NCI-H524 (cell line): Measurements from ENCODE around the gene PLEKHA6.

Source experiments
- DNase-seq, 2 experiments: peaks; one replicate each; lab custom pipeline; 2025; lab: John Stamatoyannopoulos, UW

PLEKHA6 gene

DNA sequence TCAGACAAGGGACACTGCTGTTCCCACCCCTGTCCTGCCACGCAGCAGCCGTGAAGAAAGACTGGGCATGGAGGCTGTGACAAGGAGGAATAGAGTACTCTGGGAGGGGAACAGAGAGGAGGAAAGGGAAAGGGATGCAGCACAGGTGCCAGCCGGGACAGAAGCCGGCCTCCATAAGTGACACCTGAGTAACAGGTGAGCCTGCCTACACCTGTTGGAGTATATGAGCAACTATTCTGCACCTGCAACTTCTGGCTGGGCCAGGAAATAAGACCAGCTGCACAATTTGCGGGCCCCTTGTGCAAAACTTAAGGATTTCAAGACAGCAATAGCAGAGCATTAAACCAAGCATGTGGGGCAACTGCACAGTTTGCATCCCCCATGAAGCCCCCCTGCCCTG, 73.4 kb downstream of the PLEKHA6 start:
- DNase-seq, result no peak

- no peak for DNase-seq
These were observed 74.1 kb downstream of the PLEKHA6 start for GRCh38 chr1:204285436-204286305.

- DNase-seq, result no peak
These were observed 74.8 kb downstream of the PLEKHA6 start for GRCh38 chr1:204284929-204285328.

- peak; percentile 82 to 91 for DNase-seq
These were observed 75.7 kb downstream of the PLEKHA6 start for GRCh38 chr1:204283711-204284651.

DNA sequence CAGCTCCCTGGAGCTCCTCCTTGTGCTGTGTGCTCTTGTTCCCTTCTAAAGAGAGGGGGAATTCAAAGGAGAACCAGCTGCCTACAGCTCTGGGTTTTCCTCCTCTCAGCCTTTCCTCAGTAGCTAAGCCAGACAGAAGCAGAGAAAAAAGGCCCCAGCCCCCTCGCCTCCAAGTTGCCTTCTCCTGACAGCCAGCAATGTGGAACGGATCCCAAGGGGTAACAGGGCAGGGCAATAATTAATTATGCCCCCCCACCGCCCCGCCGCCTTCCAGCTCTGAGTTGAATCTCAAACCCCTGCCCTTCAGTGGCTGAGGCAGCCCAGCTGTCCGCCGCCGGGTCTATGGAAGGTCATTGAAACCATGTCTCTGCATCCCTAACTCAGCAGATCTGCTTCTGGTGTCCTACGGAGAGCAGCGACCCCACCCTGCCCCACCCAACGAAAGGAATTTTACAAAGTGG, 76.9 kb downstream of the PLEKHA6 start:
- DNase-seq, result no peak

GRCh38 chr1:204280099-204280961, 79.4 kb downstream of the PLEKHA6 start:
- DNase-seq, result peak; percentile 45 to 81

GRCh38 chr1:204278958-204279357, 80.8 kb downstream of the PLEKHA6 start:
- peak in 1 of 2 experiments; percentile 31 for DNase-seq

- DNase-seq, result no peak
These were observed 81.5 kb downstream of the PLEKHA6 start for GRCh38 chr1:204278251-204278650.

- DNase-seq, result no peak
These were observed 82.0 kb downstream of the PLEKHA6 start for GRCh38 chr1:204277563-204278219.

DNA sequence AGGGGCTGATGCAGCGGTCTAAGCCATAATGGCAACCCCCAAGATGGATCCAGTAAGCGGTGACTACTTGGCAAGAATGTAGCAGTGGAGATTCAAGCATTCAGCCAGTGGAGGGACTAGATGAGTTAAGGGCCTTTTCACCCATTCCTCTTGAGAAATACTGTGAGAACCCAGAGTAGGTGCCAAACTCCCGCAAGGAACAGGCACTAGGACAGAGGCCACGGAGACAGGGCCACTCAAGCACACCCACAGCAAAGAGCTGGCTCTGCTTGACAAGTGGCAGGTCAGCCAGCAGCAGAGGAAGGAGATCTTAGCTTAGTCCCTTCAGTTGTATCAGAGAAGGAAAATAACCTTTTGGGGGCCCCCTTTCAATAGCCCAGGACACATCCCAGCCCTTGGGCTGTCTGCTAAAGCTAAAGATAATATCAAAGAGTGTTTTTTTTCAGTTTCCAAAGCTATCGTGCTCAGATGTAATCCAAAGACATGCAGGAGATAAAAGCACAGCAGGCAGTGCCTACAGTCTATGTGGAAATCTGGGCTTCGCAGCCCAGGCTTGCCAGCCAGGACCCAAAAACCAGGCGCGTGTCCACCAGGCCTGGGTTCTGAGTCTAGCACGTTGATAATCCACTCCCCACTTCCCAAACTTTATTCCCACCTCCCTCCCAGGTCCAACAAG, 83.9 kb downstream of the PLEKHA6 start:
- no peak for DNase-seq

DNA sequence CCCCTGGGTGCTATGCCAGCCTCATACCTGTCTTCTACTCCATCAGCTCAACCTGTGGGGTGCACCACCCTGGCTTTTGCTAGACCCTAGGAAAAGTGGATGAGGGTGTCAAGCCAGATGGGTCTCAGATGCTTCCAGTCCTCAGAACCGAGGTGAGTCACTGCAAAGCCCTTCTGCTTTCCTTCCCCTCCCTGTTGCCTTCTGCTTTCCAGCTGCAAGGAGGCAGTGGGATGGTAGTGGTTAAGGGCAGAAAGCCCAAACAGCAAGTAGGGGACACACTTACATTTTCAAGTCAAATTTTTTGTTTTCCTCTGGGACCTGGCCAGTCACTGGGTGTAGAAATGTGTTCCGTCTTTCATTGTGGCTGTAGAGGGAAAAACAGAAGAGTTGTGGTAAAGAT, 85.3 kb downstream of the PLEKHA6 start:
- DNase-seq, result no peak

DNA sequence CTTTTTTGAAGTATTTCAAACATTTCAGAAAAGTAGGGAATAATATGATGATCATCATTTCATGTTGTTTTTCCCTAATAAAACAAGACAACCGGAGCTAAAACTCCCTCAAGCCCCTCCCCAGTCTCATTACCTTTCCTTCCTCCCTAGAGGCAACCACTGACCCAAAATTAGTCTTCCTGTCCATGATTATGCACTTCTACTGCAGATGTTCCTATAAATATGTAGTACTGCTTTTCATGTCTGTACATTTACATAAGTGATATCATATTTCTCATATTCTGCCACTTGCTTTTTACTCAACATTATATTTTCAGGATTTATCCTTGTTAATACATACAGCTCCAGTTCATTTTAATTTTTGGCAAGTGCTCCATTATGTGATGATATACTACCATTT, 87.2 kb downstream of the PLEKHA6 start:
- DNase-seq, result no peak

DNA sequence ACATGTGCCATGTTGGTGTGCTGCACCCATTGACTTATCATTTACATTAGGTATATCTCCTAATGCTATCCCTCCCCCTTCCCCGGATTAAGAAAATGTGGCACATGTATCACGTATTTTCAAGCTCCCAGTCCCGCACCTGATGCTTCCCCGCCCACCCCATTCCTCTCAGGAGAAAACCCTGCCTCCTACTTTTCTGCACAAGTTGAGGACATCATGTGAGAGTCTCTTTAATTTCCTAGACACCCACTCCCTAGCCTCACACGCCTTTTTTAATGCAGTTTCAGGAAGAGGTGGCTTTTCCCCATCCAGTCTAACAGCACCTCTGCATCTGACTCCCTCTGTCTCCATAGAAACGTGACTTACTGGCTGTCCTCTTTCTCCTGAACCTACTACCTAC, 87.8 kb downstream of the PLEKHA6 start:
- DNase-seq, result no peak

DNA sequence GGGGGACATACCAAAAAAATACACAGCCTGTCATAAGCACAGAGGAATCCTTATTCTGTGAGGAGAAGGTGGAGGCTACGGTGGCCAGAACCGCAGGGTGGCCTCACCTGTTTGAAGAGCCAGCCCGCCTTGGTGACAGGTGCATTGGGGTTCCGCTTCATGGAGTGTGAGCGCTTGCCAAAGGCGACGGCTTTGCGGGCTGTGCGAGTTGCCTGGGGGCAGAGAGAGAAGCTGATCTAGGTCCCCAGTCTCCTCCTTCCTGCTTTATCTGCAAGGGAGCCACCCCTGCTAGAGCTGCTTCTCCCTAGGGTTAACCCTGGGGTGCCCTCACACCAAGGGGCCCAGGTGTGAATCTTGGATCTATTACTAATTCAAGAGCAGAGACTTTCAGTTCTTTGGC, 91.6 kb downstream of the PLEKHA6 start:
- DNase-seq, result no peak

DNA sequence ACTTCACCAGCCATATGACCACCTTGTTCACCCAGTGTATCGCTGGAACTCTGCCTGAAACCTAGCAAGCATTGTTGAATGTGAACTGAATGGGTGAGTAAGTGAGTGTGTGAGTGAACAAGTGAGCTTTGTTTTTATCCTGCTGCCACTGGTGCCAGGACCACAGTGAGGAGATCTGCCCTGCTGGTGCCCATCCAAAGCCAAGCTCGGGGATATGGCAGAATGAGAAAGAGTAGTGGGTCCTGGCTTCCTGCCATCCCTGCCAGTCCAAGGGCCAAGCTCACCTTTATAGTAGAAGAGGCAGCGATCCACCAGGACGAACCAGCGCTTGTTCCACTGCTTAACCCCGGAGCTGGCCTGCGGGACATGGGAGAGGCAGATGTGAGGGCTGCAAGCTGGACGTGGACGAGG, 92.5 kb downstream of the PLEKHA6 start:
- DNase-seq, result no peak

- no peak for DNase-seq
These were observed 93.2 kb downstream of the PLEKHA6 start for GRCh38 chr1:204266504-204267034.

GRCh38 chr1:204265665-204266064, 94.1 kb downstream of the PLEKHA6 start:
- no peak for DNase-seq

DNA sequence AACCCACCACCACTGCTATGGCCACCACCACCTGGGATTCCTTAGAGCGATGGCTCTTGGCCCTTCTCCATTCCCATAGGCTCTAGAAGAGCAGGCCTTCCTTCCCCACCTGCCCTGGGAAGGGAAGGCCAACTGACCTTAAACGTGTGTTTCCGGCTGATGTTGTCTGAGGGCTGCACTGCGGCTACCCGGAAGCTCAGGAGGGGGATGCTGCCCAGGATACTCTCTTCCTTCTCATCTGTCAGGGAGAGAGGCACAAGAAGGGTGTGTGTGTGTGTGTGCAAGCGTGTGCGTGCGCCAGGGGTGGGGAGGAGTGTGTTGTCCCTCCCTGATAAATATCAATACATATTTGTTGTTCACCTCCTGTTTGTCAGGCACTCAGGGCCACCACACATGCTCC, 94.9 kb downstream of the PLEKHA6 start:
- no peak for DNase-seq

DNA sequence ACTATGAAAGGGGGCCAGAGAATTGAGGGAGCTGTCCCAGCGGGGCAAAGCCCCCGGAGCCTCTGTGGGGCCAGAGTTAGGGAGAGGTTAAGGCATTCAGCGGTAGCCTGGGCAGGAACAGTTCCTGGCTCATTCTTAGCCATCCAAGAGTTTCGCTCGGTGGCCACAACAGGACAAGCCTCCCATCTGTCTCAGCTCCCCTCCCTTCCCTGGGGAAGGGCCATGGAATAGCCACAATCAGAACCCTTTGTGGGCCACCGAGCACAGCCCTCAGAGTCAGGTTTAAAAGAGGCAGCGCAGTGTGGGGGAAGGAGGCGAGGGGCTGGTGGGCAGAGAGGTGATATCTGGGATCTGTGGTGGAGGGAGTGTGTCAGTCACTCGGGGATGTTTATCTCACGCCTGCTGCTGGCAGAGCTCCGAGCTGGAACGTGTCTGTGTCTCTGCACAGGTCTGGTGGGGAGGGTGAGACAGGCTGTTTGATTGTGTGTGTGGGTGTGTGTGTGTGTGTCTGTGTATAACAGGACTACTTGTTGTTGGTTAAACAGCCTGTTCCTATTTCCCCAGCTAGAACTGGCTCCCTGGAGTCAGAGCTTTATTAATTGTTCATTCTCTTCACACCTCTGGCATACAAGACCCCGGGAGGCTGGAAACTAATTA, 96.3 kb downstream of the PLEKHA6 start:
- no peak for DNase-seq
